ENCODE results near the gene ACADVL.

ACADVL gene

GRCh38 chr17:7217113-7217987 is 2.4 kb upstream of the ACADVL start:
- TF ChIP-seq, protein P1, sequence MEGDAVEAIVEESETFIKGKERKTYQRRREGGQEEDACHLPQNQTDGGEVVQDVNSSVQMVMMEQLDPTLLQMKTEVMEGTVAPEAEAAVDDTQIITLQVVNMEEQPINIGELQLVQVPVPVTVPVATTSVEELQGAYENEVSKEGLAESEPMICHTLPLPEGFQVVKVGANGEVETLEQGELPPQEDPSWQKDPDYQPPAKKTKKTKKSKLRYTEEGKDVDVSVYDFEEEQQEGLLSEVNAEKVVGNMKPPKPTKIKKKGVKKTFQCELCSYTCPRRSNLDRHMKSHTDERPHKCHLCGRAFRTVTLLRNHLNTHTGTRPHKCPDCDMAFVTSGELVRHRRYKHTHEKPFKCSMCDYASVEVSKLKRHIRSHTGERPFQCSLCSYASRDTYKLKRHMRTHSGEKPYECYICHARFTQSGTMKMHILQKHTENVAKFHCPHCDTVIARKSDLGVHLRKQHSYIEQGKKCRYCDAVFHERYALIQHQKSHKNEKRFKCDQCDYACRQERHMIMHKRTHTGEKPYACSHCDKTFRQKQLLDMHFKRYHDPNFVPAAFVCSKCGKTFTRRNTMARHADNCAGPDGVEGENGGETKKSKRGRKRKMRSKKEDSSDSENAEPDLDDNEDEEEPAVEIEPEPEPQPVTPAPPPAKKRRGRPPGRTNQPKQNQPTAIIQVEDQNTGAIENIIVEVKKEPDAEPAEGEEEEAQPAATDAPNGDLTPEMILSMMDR (IDR thresholded peaks at IDR 0.05): no peak

DNA sequence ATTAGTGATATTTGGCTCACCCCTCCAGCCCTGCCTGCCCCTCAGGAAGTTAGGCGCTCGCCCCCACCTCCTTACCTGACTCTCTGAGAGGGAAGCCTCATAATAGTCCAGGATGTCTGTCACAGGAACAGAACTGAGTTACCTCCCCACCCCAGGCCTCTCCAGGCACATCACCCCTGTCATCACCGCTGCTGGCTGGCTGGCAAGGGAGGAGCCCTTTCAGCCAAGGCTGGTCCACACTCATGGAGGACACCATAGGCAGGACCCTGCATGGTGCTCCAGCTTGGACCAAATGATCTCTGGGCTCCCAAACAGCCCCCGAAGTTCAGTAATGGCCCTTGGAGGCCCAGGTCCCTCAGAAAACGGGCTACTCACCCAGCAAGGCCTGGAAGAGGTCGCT is 1.6 kb upstream of the ACADVL start:
- TF ChIP-seq, protein P1 (IDR thresholded peaks at IDR 0.05): no peak

GRCh38 chr17:7218758-7219157 is 980 bp upstream of the ACADVL start:
- TF ChIP-seq, protein P1 (IDR thresholded peaks at IDR 0.05): no peak

DNA sequence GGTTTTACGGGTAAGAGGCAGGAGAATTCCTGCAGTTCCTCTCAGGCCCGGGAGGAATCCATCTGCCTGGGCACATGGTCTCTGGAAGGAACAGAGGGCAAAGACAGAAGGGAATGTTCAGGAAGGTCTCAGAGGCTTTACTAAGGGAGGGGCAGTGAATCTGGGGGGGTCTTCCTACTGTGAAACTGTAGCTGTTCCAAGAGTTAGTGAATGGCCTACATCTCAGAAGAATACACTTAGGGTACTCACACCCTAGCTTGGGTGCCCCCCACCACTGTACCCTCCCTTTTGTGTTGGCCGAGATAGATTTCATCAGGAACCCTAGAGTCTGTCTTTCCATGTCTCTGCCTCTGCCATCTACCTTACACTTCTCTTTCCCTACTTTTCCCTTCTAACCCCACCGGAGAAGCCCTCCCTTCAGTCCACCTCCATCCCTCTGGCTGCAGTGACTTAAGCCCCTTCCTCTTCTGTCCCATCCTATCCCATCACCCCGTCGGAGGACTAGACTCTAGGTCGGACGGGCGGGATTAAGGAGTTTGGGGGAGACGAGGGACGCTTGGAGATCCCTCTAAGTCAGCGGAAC is 418 bp upstream of the ACADVL start:
- TF ChIP-seq, protein P1 (IDR thresholded peaks at IDR 0.05): no peak

DNA sequence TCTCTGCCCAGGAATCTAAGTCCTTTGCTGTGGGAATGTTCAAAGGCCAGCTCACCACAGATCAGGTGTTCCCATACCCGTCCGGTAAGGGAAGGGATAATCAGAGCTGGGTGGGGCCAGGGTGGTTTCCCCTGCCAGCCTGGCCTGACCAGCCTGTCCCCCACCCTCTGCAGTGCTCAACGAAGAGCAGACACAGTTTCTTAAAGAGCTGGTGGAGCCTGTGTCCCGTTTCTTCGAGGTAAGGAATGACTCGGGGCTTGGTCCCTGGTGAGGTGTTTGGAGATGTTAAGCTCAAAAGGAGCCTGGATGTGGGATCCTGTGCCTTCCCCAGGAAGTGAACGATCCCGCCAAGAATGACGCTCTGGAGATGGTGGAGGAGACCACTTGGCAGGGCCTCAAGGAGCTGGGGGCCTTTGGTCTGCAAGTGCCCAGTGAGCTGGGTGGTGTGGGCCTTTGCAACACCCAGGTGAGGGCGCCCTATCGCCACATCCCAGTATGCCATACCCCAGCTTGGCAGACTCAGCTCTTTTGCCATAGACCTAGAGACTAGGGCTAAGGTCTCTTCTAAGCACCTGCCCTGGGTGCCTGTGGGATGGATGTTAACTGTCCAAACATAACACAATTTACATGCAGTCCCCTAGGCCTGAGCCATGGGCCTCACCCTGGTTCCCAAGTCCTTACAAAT is 997 bp downstream of the ACADVL start:
- TF ChIP-seq, protein P1 (IDR thresholded peaks at IDR 0.05): peak; percentile 50; the same call in 1 of the 2 replicates

DNA sequence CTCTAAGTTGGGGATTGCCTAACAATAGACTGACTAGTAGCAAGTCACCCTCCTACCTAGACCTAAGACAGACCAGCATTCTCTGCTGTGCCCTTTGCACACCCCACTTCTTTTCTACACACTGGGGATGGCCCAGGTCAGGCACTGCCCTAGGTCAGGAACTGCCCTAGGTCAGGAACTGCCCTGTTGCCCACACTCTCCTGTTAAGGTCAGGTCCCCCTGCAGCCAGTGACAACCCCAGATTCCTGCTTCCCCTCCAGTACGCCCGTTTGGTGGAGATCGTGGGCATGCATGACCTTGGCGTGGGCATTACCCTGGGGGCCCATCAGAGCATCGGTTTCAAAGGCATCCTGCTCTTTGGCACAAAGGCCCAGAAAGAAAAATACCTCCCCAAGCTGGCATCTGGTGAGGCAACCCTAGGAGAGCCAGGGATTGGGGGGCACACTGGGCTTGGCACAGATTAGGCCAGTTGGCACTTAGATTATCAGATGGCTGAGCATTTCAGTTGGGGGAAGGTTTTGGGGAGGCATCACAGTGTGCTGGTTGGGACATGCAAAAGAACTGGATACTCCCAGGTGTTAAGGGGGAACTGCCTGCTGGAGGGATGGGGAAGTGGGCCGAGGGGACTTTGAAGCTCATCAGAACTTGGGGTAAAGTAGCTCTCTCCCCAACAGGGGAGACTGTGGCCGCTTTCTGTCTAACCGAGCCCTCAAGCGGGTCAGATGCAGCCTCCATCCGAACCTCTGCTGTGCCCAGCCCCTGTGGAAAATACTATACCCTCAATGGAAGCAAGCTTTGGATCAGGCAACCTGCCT is 1.7 kb downstream of the ACADVL start:
- TF ChIP-seq, protein P1 (IDR thresholded peaks at IDR 0.05): no peak
